IPS-15b (cell line): ENCODE results near the gene MED27.

ENCODE experiments used
- H3K27me3 ChIP-seq: one replicate; pipeline ENCODE4 v1.6.1; 2013; ENCODE audit warnings: low read length; ENCODE audit not compliant: control insufficient read depth, insufficient read depth
- H3K36me3 ChIP-seq: one replicate; pipeline ENCODE4 v1.6.1; 2013; ENCODE audit warnings: low read length; ENCODE audit not compliant: control insufficient read depth, insufficient read depth
- H3K4me1 ChIP-seq: one replicate; pipeline ENCODE4 v1.6.1; 2013; ENCODE audit warnings: mild to moderate bottlenecking, low read length; ENCODE audit not compliant: control insufficient read depth, insufficient read depth
- H3K4me3 ChIP-seq: one replicate; pipeline ENCODE4 v1.5.1; 2013; ENCODE audit warnings: low read depth, low read length
- H3K9ac ChIP-seq: one replicate; pipeline ENCODE4 v1.6.1; 2013; ENCODE audit warnings: low read depth, mild to moderate bottlenecking, low read length
- H3K9me3 ChIP-seq: one replicate; pipeline ENCODE4 v1.6.1; 2013; ENCODE audit warnings: mild to moderate bottlenecking, low read length; ENCODE audit not compliant: control insufficient read depth, insufficient read depth

The MED27 gene

DNA sequence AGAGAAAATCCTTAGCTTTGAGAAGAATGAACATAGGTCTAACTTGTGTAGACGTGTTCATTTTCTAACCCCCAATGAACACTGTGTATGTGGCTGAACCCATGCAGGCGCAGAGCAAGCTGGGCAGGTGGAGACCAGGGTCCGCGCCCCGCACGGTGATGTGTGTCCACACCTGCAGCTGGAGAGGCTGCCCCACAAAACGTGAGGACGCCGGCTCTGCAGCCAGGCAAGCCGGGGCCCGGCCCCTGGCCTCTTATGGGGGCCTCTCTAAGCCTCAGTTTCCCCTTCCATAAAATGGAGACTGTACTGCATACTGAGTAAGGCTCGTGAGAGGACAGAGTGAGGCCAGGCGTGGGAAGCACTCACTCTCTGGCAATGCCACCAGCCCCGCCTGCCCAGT is 215.1 kb downstream of the MED27 start:
- Histone ChIP-seq H3K4me1 (peaks cover 4% of the 10 kb centered on the region), H3K27me3 (no peaks in the 10 kb centered on the region), H3K9me3 (no peaks in the 10 kb centered on the region), H3K36me3 (peaks cover 12% of the 10 kb centered on the region), H3K9ac (no peak overlapping the region), H3K4me3 (no peak overlapping the region)

DNA sequence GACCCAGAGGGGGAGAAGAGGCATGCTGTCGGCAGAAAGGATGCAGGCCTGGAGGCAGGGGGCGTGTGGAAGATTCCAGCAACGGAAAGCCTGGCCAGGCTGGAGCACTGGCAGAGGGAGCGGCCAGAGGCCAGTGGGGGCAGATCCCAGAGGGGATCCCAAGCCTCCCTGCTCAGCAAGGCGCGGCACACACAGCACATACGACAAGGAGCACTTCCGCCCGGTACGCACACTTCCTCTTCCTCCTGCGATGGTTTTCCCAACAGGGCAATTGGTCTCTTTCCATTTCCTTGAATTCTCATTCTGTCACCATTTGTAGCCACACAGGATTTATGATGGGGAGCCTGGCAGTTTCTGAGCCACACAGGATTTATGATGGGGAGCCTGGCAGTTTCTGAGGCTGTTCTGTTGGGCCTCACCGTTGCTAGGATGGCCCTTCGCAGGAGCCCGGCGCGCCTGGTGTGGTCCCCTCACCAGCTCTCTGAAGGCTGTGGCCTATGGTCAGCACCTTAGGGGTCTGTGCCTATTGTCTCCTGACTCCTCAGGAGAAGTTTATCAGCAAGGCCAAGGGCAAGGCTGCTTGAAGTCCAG is 216.3 kb downstream of the MED27 start:
- H3K9ac ChIP-seq = no peak overlapping the region
- H3K9me3 ChIP-seq = no peaks in the 10 kb centered on the region
- H3K4me3 ChIP-seq = no peak overlapping the region
- no peaks in the 10 kb centered on the region for H3K27me3 ChIP-seq
- peaks cover 12% of the 10 kb centered on the region for H3K36me3 ChIP-seq
- no peaks in the 10 kb centered on the region for H3K4me1 ChIP-seq

DNA sequence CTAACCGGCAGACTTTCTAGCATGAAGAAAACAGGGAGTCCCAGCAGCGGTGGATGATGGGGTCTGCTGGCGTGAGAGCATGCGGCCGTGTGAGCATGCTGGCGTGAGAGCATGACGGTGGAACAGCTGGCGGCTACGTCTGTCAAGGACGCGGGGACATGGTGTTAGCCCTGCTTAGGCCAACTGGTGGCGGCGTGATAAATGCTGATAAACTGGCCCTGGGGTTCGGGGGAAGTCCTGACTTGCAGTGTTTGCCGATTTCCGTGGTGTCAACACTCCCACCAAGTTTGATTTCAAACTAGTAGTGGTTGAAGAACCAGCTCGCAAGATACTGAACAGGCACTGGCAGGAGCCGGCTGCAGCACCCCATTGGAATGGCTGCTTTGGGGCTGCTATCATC is 217.4 kb downstream of the MED27 start:
- H3K9me3 ChIP-seq = no peaks in the 10 kb centered on the region
- no peak overlapping the region for H3K9ac ChIP-seq
- H3K4me1 ChIP-seq = no peaks in the 10 kb centered on the region
- peaks cover 12% of the 10 kb centered on the region for H3K36me3 ChIP-seq
- H3K4me3 ChIP-seq = no peak overlapping the region
- no peaks in the 10 kb centered on the region for H3K27me3 ChIP-seq

DNA sequence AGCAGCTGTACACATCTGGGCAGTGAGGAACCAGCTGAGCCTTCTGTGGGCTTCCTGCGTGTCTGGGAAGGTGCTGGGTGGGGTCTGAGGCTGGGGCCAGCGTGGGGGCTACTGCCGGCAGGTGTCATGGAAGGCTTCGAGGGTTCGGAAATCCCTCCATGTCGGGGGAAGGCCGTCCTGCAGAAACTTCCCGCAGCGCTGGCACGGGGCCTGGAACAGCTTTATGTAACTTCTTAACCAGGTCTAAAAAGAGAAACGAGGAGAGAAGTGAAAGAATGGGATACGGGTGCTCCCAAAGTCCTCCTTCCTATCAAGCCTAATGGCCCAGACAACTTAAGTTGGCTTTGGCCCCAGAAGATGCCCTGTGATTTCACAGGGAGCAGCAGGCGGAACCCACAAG is 219.2 kb downstream of the MED27 start:
- Histone ChIP-seq H3K9ac (no peak overlapping the region), H3K4me1 (no peaks in the 10 kb centered on the region), H3K27me3 (no peaks in the 10 kb centered on the region), H3K36me3 (peaks cover 12% of the 10 kb centered on the region), H3K9me3 (no peaks in the 10 kb centered on the region), H3K4me3 (no peak overlapping the region)

DNA sequence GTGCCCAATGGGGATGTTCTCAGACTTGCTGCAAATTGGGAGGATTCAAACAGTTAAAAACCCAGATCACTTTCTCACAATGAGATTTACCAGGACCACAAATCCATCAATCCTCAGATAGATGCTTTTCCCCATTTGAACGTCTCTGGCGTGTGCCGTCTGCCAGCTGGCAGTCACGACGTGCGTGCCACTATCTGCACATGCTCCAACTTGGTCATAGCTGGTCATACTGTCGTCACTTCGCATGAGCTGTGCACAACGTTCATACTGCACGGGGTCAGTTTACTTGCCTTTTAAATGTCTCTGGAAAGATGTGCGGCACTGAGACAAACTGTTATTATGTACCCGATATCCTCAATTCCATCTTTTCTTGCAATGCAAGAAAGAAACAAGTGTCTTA is 221.5 kb downstream of the MED27 start:
- no peak overlapping the region for H3K4me3 ChIP-seq
- H3K36me3 ChIP-seq = peaks cover 12% of the 10 kb centered on the region
- no peaks in the 10 kb centered on the region for H3K27me3 ChIP-seq
- no peaks in the 10 kb centered on the region for H3K4me1 ChIP-seq
- H3K9me3 ChIP-seq = no peaks in the 10 kb centered on the region
- no peak overlapping the region for H3K9ac ChIP-seq

DNA sequence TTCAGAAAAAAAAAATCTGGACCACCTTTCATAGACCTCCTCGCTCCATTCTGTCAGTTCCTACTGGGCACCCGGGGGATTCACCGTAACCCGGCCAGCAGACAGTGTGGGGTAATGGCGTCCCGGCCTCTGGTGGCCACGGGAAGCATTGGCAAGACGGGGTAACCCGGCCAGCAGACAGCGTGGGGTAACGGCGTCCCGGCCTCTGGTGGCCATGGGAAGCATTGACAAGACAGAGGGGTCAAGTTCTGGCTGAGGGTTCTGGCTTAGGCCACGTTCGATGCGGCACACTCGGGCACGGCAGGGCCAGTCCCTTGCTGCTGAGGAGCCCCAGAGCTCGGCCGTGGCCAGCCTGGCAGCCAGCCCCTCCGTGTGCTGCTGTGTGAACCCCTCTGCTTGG is 223.6 kb downstream of the MED27 start:
- H3K4me3 ChIP-seq = no peak overlapping the region
- no peaks in the 10 kb centered on the region for H3K4me1 ChIP-seq
- H3K9ac ChIP-seq = no peak overlapping the region

DNA sequence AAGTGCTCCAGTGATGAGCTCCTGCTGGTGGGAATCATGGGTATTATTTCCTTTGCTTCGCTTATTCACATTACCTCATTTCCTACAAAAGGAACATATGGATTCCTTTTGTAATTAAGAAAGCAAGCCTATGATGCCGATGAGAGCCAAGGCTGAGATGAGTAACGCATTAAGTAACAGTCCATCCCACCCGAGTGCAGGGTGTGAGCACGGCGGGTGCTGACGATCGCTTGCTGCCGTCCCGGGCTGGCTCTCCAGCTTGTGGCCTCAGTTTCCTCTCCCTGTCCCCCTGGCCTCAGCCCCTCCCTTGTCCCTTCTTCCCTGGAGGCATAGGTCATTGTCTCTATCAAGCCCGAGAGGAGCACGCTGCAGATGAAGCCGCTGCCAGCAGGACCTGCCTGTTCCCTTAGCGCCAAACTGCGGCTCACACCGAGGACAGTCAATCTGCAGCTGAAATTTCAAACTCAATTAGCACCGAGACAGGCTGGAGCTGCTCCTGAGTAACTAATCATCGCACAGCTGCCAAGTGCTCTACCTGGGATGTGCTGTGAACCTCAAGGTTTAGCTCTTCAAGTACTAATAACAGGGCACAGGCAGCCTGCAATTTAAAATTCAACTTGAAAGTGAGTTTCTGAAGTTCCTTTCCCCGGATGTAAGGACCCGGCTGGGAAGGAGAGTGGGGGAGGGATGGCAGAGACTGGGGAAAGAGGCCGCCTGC is 224.6 kb downstream of the MED27 start:
- no peaks in the 10 kb centered on the region for H3K4me1 ChIP-seq
- no peak overlapping the region for H3K9ac ChIP-seq
- H3K9me3 ChIP-seq = no peaks in the 10 kb centered on the region
- no peak overlapping the region for H3K4me3 ChIP-seq
- peaks cover 2% of the 10 kb centered on the region for H3K36me3 ChIP-seq
- H3K27me3 ChIP-seq = no peaks in the 10 kb centered on the region

More for the DNA sequence above, 223.6 kb downstream of the MED27 start:
- H3K9me3 ChIP-seq = no peaks in the 10 kb centered on the region
- H3K27me3 ChIP-seq = no peaks in the 10 kb centered on the region
- peaks cover 12% of the 10 kb centered on the region for H3K36me3 ChIP-seq

DNA sequence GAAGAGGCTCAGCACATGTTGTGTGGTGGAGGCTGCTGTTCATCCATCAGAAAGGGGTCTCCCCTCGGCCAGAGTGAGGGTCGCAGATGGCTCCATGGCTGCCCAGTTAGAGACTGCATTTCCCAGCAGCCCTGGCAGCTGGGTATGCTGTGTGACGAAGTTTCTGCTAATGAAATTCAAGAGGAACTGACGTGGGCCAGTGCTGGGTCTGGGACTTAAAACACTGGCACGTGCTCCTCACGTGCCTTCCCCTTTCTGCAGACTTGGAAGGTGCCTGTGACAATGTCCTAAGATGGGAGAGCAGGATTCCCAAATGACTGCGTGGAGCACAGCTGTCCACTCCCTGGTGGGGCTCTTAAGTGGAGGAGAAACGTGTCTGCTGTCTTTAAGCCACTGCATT is 225.3 kb downstream of the MED27 start:
- Histone ChIP-seq H3K36me3 (no peaks in the 10 kb centered on the region), H3K27me3 (no peaks in the 10 kb centered on the region), H3K4me1 (no peaks in the 10 kb centered on the region), H3K4me3 (no peak overlapping the region), H3K9ac (no peak overlapping the region), H3K9me3 (no peaks in the 10 kb centered on the region)

DNA sequence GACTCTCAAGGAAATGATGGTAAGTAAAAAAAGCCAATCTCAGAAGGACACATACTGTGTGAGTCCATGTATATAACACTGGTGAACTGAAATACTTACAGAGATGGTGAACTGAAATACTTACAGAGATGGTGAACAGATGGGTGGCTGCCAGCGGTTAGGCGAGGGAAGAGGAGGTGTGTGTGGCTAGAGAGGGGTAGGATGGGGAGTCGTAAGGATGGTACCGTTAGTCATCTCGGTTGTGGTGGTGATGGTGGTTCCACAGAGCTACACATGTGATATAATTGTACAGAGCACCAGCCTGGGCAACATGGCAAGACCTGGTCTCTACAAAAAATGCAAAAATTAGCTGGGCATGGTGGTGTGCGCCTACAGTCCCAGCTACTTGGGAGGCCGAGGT is 226.2 kb downstream of the MED27 start:
- Histone ChIP-seq H3K4me3 (no peak overlapping the region), H3K27me3 (no peaks in the 10 kb centered on the region), H3K4me1 (no peaks in the 10 kb centered on the region), H3K9ac (no peak overlapping the region), H3K36me3 (no peaks in the 10 kb centered on the region), H3K9me3 (no peaks in the 10 kb centered on the region)

DNA sequence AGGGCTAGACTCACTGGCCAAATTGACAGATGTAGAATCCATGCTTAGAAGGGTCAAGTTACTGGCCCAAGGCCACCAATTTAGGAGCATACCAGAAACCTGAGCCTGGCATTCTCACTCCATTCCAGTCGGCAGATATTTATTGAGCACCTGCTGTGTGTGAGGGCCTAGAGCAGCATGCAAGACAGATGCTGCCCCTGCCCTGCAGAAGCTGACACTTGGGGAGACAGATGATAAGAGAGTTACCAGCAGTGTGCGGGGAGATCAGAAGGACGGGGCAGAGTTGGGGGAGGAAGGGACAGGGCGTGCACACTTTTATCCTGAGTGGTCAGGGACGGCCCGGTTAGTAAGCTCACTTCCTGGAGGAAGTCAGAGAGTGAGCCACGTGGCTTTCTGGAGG is 228.3 kb downstream of the MED27 start:
- no peaks in the 10 kb centered on the region for H3K36me3 ChIP-seq
- no peaks in the 10 kb centered on the region for H3K27me3 ChIP-seq
- no peaks in the 10 kb centered on the region for H3K4me1 ChIP-seq
- H3K4me3 ChIP-seq = no peak overlapping the region
- no peaks in the 10 kb centered on the region for H3K9me3 ChIP-seq
- no peak overlapping the region for H3K9ac ChIP-seq

DNA sequence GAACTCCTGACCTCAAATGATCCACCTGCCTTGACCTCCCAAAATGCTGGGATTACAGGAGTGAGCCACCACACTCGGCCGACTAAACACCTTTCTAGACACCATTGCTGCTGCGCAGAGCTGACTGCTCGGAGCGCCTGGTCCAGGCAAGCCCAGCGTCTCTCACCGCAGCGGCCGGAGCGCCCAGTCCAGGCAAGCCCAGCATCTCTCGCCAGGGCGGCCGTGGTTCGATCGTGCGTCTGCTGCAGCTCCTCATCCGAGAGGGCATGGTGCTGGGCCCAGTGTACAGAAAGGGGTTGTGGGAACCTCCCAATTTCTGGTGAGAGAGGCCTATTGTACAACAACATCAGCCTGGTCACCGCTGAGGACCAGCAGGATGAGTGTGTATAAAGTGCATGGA is 230.3 kb downstream of the MED27 start:
- Histone ChIP-seq H3K36me3 (no peaks in the 10 kb centered on the region), H3K4me1 (no peaks in the 10 kb centered on the region), H3K9ac (no peak overlapping the region), H3K4me3 (no peak overlapping the region), H3K27me3 (no peaks in the 10 kb centered on the region), H3K9me3 (no peaks in the 10 kb centered on the region)

DNA sequence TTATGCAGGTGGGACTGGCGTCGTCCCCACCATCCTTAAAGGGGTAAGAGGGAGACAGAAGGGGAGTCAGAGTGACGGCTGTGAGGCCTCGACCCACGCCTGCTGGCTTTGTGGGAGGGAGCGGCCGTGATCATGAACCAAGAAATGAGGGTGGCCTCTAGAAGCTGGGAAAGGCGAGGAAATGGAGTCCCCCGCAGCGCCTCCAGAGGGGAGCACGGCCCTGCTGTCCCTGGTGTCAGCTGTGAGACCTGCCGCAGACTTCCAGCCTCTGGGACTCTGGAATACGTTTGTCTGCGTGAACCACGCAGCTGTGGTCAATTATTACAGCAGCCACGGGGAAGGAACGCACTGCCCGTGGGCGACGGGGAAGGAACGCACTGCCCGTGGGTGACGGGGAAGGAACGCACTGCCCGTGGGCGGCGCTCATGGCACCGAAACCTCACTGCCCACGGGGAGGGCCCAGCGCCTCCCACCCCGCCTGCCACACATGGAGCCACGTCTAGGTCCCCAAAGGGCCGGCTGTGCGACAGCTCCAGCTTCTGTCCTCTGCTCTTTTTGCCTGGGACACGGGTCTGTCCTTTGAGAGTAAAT is 231.0 kb downstream of the MED27 start:
- Histone ChIP-seq H3K9me3 (no peaks in the 10 kb centered on the region), H3K36me3 (no peaks in the 10 kb centered on the region), H3K27me3 (no peaks in the 10 kb centered on the region), H3K9ac (no peak overlapping the region), H3K4me1 (no peaks in the 10 kb centered on the region), H3K4me3 (no peak overlapping the region)
